ENCODE data around the gene ZBTB44. TPM values are rescaled to one million over a fixed set of nuclear protein-coding genes. Genes with fewer than 3 reads are reported as not detected.
"Not testable (repeated sequence)": the region's sequence is repeated elsewhere in the genome, so short reads cannot be mapped to it uniquely, and the experiment has no call there.

ZBTB44 gene
- total RNA-seq, 8 experiments from 2014 or later, result 16.1 to 48.3 (median 20.8) TPM

DNA sequence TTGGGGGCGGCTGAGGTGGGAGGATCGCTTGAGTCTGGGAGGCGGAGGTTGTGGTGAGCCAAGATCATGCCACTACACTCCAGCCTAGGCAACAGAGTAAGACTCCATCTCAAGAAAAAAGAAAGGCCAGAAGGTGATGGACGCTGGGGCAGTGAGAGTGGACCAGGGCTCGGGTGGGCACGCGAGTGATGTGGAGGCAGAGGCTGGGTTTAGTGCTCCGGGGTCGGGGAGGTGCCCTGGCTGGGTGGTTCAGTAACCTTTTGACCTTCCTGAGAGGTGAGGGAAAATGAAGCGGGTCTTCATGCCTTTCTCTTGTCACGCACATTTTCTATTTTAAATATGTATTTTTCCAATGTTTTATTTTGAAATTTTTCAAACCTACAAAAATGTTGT is 110.0 kb downstream of the ZBTB44 start:
- in situ Hi-C loops (cut with MboI; ENCODE audit: low pct_unique_long_range_greater_than_20kb in 2 of 9, low sequenced_read_pairs in 9 of 9, unreplicated experiment in 9 of 9), result loop anchor here in 4 of 9 experiments (25.0 kb wide), 3 partner anchors 208 to 683 kb away; no protein-coding TSS in a partner anchor

DNA sequence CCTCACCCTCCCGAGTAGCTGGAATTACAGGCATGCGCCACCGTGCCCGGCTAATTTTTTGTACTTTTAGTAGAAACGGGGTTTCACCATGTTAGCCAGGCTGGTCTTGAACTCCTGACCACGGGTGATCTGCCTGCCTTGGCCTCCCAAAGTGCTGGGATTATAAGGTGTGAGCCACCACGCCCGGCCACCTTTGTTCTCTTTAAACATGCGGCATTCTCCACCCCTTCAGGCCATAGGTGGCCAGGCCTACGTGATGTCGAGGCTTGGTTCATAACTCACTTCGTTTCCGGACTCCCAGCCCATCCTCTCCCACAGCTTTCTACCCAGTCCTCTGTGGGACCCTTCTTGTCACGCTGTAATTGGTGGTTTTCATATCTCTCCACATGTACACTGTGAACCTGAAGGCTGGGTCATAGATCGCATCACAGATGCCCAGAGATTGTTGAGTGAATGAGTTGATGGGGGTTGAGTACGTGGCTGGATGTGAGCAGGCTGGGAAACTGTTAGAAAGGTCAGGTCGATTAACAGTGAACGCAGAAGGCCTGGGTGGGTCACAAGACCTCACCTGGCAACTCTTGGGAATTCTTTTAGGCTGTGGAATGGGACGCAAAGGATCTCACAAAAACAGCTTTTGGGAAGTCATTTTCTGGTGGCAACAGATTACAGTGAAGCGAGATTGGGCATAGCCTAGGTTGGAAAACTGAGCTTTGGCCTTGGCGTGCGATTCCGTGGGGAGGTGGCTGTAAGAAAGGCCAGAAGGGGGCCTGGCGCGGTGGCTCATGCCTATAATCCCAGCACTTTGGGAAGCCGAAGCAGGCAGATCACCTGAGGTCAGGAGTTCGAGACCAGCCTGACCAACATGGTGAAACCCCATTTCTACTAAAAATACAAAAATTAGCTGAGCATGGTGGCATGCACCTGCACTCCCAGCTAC is 110.7 kb downstream of the ZBTB44 start:
- ATAC-seq (replicated peaks in 6 of 8), result no peak
- Histone ChIP-seq H3K27ac (no peak overlapping the region), H3K4me3 (no peak overlapping the region), H3K4me1 (replicated peaks in 1 of 2) (no peaks in the 10 kb centered on the region)
- WGBS, 10 experiments, result 61 to 94% (median 86%) methylated on average over 3 to 21 of the region's 27 CpGs; no CpG with 5 or more reads in 1 of the 10 experiments
- in situ Hi-C loops (cut with MboI; ENCODE audit: low pct_unique_long_range_greater_than_20kb in 2 of 9, low sequenced_read_pairs in 9 of 9, unreplicated experiment in 9 of 9), result loop anchor here in 4 of 9 experiments (25.0 kb wide), 3 partner anchors 208 to 683 kb away; no protein-coding TSS in a partner anchor

More for the DNA sequence above, 110.0 kb downstream of the ZBTB44 start:
- H3K27ac ChIP-seq, result no peak overlapping the region
- H3K4me1 ChIP-seq (replicated peaks in 1 of 2), result no peaks in the 10 kb centered on the region
- H3K4me3 ChIP-seq, result no peak overlapping the region
- ATAC-seq (replicated peaks in 6 of 8), result no peak
- 76 to 100% (median 90%) methylated on average over 1 to 8 of the region's 11 CpGs; no CpG with 5 or more reads in 4 of the 10 experiments for WGBS, 10 experiments

DNA sequence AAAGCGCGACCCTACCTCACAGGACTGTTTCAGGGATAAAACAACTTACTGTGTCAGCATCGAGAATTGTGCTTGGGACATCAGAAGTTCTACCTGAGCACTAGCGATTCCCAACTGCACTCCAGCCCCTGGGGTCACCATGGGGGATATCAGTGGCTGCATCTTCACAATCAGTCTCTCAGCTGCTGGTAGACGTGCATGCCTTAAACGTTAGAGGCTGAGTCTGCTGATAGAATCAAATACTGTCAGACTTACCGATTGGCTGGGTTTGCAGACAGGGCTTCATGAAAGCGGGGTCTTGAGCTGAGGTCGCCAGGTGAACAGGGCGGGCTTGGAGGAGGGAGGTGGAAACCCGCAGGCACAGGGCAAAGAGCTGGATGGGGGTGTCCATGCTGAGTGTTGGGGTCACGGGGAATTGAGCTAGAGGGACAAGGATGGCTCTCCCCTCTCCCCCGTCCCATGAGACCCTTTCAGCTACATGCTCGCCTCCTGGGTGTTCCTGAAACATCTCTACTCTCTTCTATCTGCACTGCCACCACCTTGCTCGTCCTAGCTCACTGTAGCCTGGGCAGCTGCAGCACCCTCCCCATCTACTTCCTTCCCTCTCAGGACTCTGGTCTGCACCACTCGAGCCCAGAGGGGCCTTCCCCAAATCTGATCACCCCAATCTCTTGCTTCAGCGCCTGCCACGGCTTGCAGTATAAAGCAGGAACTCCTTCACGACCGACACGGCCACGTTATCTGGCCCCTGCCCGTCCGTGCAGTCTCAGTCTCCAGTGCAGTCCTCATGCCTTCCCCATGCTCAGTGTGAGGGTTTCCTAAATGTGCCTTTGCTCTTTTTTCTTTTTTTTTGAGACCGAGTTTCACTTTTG is 111.7 kb downstream of the ZBTB44 start:
- H3K4me1 ChIP-seq (replicated peaks in 1 of 2), result no peaks in the 10 kb centered on the region
- ATAC-seq (replicated peaks in 6 of 8), result no peak
- no peak overlapping the region for H3K27ac ChIP-seq
- WGBS, 10 experiments, result 19 to 83% (median 73%) methylated on average over 2 to 16 of the region's 25 CpGs; no CpG with 5 or more reads in 2 of the 10 experiments
- in situ Hi-C loops (cut with MboI; ENCODE audit: low pct_unique_long_range_greater_than_20kb in 2 of 9, low sequenced_read_pairs in 9 of 9, unreplicated experiment in 9 of 9), result loop anchor here in 4 of 9 experiments (25.0 kb wide), 3 partner anchors 209 to 684 kb away; no protein-coding TSS in a partner anchor
- no peak overlapping the region for H3K4me3 ChIP-seq

DNA sequence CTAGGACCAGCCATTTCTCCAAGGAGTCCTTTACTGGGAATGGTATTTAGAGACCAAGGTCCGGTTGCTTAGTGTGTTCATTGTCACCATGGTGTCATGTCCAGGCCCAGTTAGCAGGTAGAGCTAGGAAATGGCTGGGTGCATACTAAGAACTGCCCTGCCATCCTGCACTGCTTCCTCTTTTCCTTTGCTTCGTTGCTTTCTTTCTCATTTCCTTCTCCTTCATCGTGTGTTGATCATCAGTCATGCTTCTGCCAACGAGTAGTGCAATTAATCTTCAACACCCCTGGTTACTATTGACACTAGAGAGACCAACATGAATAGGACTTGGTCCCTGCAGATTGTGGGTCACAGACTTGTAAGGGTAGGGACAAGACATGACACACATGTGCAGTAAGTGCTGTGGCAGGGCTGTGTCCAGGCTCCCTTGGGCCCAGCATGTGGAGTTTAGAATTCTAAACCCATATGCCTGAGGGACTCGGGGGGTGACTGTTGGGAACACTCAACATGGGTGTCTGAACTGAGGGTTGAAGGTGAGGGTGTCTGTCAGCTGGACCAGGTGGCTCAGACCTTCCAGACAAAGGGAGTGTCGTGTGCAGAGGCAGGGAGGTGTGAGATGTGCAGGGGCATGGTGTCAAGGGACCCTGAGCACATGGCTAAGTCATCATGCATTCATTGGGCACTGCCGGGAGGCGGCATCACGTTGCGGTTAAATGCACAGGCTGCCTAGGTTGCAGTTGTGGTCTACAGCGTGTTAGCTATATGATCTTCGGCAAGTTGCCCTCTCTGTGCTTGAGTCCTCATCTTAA is 112.5 kb downstream of the ZBTB44 start:
- H3K4me1 ChIP-seq (replicated peaks in 1 of 2), result no peaks in the 10 kb centered on the region
- 20 to 94% (median 69%) methylated on average over 1 to 8 of the region's 12 CpGs; no CpG with 5 or more reads in 2 of the 10 experiments for WGBS, 10 experiments
- in situ Hi-C loops (cut with MboI; ENCODE audit: low pct_unique_long_range_greater_than_20kb in 2 of 9, low sequenced_read_pairs in 9 of 9, unreplicated experiment in 9 of 9), result loop anchor here in 4 of 9 experiments (25.0 kb wide), 3 partner anchors 210 to 685 kb away; no protein-coding TSS in a partner anchor
- ATAC-seq (replicated peaks in 6 of 8), result no peak
- H3K4me3 ChIP-seq, result no peak overlapping the region
- H3K27ac ChIP-seq, result no peak overlapping the region

DNA sequence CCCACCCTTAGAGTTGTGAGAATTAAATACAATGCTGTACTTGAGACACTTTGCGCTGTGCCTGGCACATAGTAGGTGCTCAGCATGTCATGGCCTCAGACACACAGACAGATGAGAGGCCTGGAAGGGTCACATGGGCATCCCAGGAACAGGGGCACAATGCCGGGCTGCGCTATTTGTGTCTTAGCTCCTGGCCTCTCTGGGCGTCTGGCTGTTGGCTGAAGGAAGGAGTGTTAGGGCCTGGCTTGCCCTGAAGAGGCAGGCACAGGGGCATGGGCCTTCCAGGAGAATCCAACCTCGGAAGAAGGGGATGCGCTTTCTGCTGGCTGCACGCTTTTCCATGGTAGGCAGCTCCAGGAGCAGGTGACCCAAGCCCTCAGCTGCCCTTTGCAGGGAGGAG is 113.7 kb downstream of the ZBTB44 start:
- no peak overlapping the region for H3K4me3 ChIP-seq
- no peak for ATAC-seq (replicated peaks in 6 of 8)
- H3K27ac ChIP-seq, result no peak overlapping the region
- H3K4me1 ChIP-seq (replicated peaks in 1 of 2), result no peaks in the 10 kb centered on the region
- 70 to 100% (median 91%) methylated on average over 1 to 6 of the region's 7 CpGs; no CpG with 5 or more reads in 6 of the 10 experiments for WGBS, 10 experiments
- in situ Hi-C loops (cut with MboI; ENCODE audit: low pct_unique_long_range_greater_than_20kb in 2 of 9, low sequenced_read_pairs in 9 of 9, unreplicated experiment in 9 of 9), result loop anchor here in 4 of 9 experiments (25.0 kb wide), 3 partner anchors 211 to 686 kb away; no protein-coding TSS in a partner anchor

DNA sequence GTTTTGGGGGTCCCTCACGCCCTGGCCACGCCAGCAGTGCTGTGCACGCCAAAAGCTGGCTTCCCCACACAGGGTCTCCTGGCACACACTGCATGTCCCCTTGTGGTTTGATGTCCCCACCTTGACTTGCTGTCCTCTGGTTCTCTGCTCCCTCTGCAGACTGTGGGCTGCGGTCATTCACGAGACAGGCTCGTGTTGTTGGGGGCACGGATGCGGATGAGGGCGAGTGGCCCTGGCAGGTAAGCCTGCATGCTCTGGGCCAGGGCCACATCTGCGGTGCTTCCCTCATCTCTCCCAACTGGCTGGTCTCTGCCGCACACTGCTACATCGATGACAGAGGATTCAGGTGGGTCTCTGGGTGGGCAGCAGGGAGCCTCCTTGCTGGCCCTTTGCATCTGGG is 114.9 kb downstream of the ZBTB44 start:
- H3K27ac ChIP-seq, result no peak overlapping the region
- H3K4me1 ChIP-seq (replicated peaks in 1 of 2), result no peaks in the 10 kb centered on the region
- no peak for ATAC-seq (replicated peaks in 6 of 8)
- in situ Hi-C loops (cut with MboI; ENCODE audit: low pct_unique_long_range_greater_than_20kb in 2 of 9, low sequenced_read_pairs in 9 of 9, unreplicated experiment in 9 of 9), result loop anchor here in 4 of 9 experiments (25.0 kb wide), 3 partner anchors 213 to 688 kb away; no protein-coding TSS in a partner anchor
- WGBS, 10 experiments, result 67 to 100% (median 89%) methylated on average over 2 to 4 of the region's 12 CpGs; no CpG with 5 or more reads in 5 of the 10 experiments
- H3K4me3 ChIP-seq, result no peak overlapping the region

DNA sequence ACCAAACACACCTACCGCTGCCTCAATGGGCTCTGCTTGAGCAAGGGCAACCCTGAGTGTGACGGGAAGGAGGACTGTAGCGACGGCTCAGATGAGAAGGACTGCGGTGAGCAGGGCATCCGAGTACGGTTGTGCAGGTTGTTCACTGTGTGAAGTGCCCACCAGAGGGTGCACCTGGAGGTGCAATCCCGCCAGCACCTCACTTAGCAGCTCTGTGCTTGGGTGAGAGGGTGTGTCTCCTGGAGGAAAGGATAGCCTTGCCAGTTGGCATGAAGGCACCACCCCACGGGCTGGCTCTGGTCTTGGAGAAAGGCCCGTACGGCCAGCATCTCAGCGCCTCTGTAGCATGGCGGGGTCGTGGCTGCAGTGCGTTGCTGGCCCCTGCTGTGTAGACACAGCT is 115.8 kb downstream of the ZBTB44 start:
- no peak overlapping the region for H3K27ac ChIP-seq
- in situ Hi-C loops (cut with MboI; ENCODE audit: low pct_unique_long_range_greater_than_20kb in 2 of 9, low sequenced_read_pairs in 9 of 9, unreplicated experiment in 9 of 9), result no loop called here
- WGBS, 10 experiments, result 69 to 100% (median 93%) methylated on average over 1 to 7 of the region's 15 CpGs; no CpG with 5 or more reads in 5 of the 10 experiments
- no peak overlapping the region for H3K4me3 ChIP-seq
- no peak for ATAC-seq (replicated peaks in 6 of 8)
- H3K4me1 ChIP-seq (replicated peaks in 1 of 2), result no peaks in the 10 kb centered on the region

DNA sequence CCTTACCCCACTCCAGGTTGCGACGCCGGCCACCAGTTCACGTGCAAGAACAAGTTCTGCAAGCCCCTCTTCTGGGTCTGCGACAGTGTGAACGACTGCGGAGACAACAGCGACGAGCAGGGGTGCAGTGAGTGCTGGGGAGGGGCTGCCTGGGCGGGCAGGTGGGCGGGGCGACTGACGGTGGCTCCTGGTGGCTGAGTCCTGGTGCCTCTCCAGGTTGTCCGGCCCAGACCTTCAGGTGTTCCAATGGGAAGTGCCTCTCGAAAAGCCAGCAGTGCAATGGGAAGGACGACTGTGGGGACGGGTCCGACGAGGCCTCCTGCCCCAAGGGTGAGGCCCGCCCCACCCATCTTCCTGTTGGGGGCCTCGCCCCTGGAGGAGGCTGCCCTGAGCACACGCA is 116.4 kb downstream of the ZBTB44 start:
- in situ Hi-C loops (cut with MboI; ENCODE audit: low pct_unique_long_range_greater_than_20kb in 2 of 9, low sequenced_read_pairs in 9 of 9, unreplicated experiment in 9 of 9), result no loop called here
- Histone ChIP-seq H3K27ac (no peak overlapping the region), H3K4me3 (no peak overlapping the region), H3K4me1 (replicated peaks in 1 of 2) (no peaks in the 10 kb centered on the region)
- ATAC-seq (replicated peaks in 6 of 8), result no peak
- no CpG with 5 or more reads among the region's 22 CpGs for WGBS, 10 experiments

DNA sequence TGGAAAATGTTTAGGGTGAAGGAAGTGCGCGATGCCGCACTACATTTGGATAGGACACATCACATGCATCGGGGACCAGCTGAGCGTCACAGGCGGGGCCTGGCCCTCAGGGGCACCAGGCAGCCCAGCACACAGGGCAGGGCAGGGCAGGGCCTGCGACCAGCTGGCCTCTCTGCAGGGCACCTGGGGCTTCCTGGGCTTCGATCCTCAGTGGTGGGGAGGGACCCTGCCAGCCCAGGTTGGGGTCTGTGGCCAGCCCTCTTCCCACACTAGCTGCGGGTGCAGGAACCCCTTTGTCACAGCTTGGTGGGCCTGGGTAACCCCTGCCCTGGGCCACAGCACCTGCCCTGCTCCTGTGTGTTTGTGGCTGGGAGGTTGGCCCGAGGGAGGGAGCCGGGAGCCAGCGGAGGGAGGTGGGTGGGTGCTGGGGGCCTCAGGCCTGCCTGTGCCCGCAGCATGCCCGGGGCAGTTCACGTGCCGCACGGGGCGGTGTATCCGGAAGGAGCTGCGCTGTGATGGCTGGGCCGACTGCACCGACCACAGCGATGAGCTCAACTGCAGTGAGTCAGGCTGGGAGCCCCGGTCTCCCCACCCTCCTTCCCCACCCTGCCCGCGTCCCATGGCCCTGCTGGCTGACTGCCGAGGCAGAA is 117.2 kb downstream of the ZBTB44 start:
- ATAC-seq (replicated peaks in 6 of 8), result peak in 3 of 8 experiments; percentile 71 to 95 (median 78)
- Histone ChIP-seq H3K27ac (no peak overlapping the region), H3K4me1 (replicated peaks in 1 of 2) (no peaks in the 10 kb centered on the region), H3K4me3 (no peak overlapping the region)
- in situ Hi-C loops (cut with MboI; ENCODE audit: low pct_unique_long_range_greater_than_20kb in 2 of 9, low sequenced_read_pairs in 9 of 9, unreplicated experiment in 9 of 9), result no loop called here
- WGBS, 10 experiments, result 20 to 100% (median 100%) methylated on average over 1 to 4 of the region's 27 CpGs; no CpG with 5 or more reads in 4 of the 10 experiments

DNA sequence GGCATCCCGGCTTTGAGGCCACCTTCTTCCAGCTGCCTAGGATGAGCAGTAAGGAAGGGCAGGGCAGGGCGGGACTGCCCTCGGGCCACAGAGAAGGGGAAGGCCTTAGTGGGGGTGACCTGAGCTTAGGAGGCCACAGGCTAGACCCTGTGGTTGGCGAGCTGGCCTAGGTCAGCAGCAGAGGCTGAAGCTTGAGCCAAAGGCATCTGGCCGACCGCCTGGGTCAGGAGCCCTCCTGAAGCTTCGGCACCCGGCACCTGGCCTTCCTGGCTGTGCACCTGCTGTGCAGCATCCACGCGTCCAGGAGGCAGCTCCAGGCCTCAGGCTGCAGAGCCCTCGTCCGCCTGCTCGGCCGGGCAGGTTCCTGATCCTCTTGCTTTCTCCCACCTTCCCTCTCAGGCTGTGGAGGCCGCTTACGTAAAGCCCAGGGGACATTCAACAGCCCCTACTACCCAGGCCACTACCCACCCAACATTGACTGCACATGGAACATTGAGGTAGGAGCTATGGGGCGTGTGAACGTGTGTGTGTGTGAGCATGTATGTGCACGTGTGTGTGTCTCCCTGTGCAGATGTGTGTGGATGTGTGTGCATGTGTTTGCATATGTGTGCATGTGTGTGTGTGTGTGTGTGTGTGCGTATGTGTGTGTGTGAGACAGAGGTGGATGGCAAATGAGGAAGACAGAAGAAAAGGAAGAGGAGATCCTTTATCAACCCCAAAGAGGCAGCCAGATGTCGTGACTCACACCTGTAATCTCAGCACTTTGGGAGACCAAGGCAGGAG is 120.3 kb downstream of the ZBTB44 start:
- Histone ChIP-seq H3K27ac (no peak overlapping the region), H3K4me3 (no peak overlapping the region), H3K4me1 (replicated peaks in 1 of 2) (no peaks in the 10 kb centered on the region)
- in situ Hi-C loops (cut with MboI; ENCODE audit: low pct_unique_long_range_greater_than_20kb in 2 of 9, low sequenced_read_pairs in 9 of 9, unreplicated experiment in 9 of 9), result no loop called here
- 47 to 100% (median 89%) methylated on average over 1 to 4 of the region's 21 CpGs; no CpG with 5 or more reads in 3 of the 10 experiments for WGBS, 10 experiments
- no peak for ATAC-seq (replicated peaks in 6 of 8)

DNA sequence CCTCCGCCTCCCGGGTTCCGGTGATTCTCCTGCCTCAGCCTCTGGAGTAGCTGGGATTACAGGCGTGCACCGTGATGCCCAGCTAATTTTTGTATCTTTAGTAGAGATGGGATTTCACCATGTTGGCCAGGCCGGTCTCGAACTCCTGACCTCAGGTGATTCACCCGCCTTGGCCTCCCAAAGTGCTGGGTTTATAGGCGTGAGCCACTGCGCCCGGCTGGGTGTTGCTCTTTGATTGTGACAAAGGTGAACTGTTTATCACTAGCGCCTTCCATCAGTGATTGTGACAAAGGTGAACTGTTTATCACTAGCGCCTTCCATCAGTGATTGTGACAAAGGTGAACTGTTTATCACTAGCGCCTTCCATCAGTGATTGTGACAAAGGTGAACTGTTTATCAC is 121.2 kb downstream of the ZBTB44 start:
- H3K4me3 ChIP-seq; H3K4me1 ChIP-seq (replicated peaks in 1 of 2); in situ Hi-C loops (cut with MboI; ENCODE audit: low pct_unique_long_range_greater_than_20kb in 2 of 9, low sequenced_read_pairs in 9 of 9, unreplicated experiment in 9 of 9); ATAC-seq (replicated peaks in 6 of 8); H3K27ac ChIP-seq: not testable (repeated sequence)
- 80 to 100% (median 95%) methylated on average over 2 to 9 of the region's 14 CpGs; no CpG with 5 or more reads in 6 of the 10 experiments for WGBS, 10 experiments

All from motor neuron (in vitro differentiated cells).